IMR-90 (cell line): ENCODE results near the gene GLO1.

Experiments
- BHLHE40 ChIP-seq: fragments of 150-350 bp; IDR thresholded peaks from 2 replicates; pipeline ENCODE4 v1.6.1; 2016; ENCODE audit warnings: mild to moderate bottlenecking, low read depth, low read length
- CEBPB ChIP-seq: IDR thresholded peaks from 2 replicates; pipeline ENCODE4 v1.6.1; 2012; ENCODE audit warnings: low read depth, low read length, improper control_type of control experiment
- CHD1 ChIP-seq: IDR thresholded peaks from 2 replicates; pipeline ENCODE4 v1.6.1; 2012; ENCODE audit warnings: low read depth, low read length, improper control_type of control experiment
- CTCF ChIP-seq: conservative IDR thresholded peaks from 2 replicates; pipeline ENCODE4 v1.5.1; 2012; ENCODE audit warnings: mild to moderate bottlenecking, low read depth, low read length, improper control_type of control experiment
- MAFK ChIP-seq: IDR thresholded peaks from 2 replicates; pipeline ENCODE4 v1.6.1; 2012; ENCODE audit warnings: low read depth, low read length, improper control_type of control experiment
- NFE2L2 ChIP-seq: fragments of 150-350 bp; IDR thresholded peaks from 2 replicates; pipeline ENCODE4 v1.6.1; 2016; ENCODE audit warnings: low read depth, mild to moderate bottlenecking, low read length
- POLR2A ChIP-seq: IDR thresholded peaks from 2 replicates; pipeline ENCODE4 v1.6.1; 2012; ENCODE audit warnings: mild to moderate bottlenecking, low read depth, low read length
- RCOR1 ChIP-seq: IDR thresholded peaks from 2 replicates; pipeline ENCODE4 v1.6.1; 2012; ENCODE audit warnings: mild to moderate bottlenecking, low read length, improper control_type of control experiment; ENCODE audit not compliant: insufficient replicate concordance
- RFX5 ChIP-seq: IDR thresholded peaks from 2 replicates; pipeline ENCODE4 v1.8.0; 2012; ENCODE audit warnings: low read depth, mild to moderate bottlenecking, low read length, moderate library complexity
- SMC3 ChIP-seq: fragments of 150-350 bp; IDR thresholded peaks from 2 replicates; pipeline ENCODE4 v1.6.1; 2016; ENCODE audit warnings: low read depth, mild to moderate bottlenecking, antibody characterized with exemption, low read length, moderate library complexity
- USF2 ChIP-seq: fragments of 150-350 bp; IDR thresholded peaks from 2 replicates; pipeline ENCODE4 v1.6.1; 2017; ENCODE audit warnings: mild to moderate bottlenecking, antibody characterized with exemption, low read length, low read depth

- no peak for TF ChIP-seq POLR2A
- TF ChIP-seq CTCF = no peak
- TF ChIP-seq CEBPB = no peak
- TF ChIP-seq RCOR1 = no peak
- TF ChIP-seq USF2 = no peak
- no peak for TF ChIP-seq RFX5
- TF ChIP-seq MAFK = no peak
- no peak for TF ChIP-seq SMC3
- no peak for TF ChIP-seq BHLHE40
- no peak for TF ChIP-seq CHD1
- TF ChIP-seq NFE2L2 = no peak
These were observed 15.4 kb downstream of the GLO1 start for GRCh38 chr6:38687549-38687948.
